Stomach (tissue), 9 donors: Measurements from ENCODE around the gene ZMYND15. TPM values are rescaled to one million over a fixed set of nuclear protein-coding genes. Genes with fewer than 3 reads are reported as not detected.

Experiments
- DNase-seq, 2 donors: peaks; one replicate each; pipeline versions ENCODE4 v3.0.0 to v3.0.0-alpha.2; 2013 to 2019
- H3K27ac ChIP-seq, 5 donors: fragments of 200-600 bp in 4 of 5; sonication (generic) in 4 of 5; one replicate each; pipeline ENCODE4 v1.5.1; 2013 to 2019; ENCODE audit warnings: mild to moderate bottlenecking in 1 of 5, moderate library complexity in 1 of 5
- H3K27me3 ChIP-seq, 3 donors: fragments of 200-600 bp; sonication (generic); one replicate each; pipeline ENCODE4 v1.5.1; 2017 to 2019; ENCODE audit warnings: mixed run types in 1 of 3
- H3K36me3 ChIP-seq, 4 donors: fragments of 200-600 bp; sonication (generic); 1 replicate in 3 of 4; 2 replicates in 1 of 4; pipeline ENCODE4 v1.5.1; 2016 to 2019
- H3K4me1 ChIP-seq, 4 donors: fragments of 200-600 bp; sonication (generic); one replicate each; pipeline ENCODE4 v1.5.1; 2016 to 2019
- H3K4me3 ChIP-seq, 4 donors: fragments of 200-600 bp; sonication (generic) in 3 of 4; one replicate each; pipeline ENCODE4 v1.5.1; 2016 to 2019; ENCODE audit warnings: mild to moderate bottlenecking in 1 of 4
- H3K9me3 ChIP-seq, 4 donors: fragments of 200-600 bp; sonication (generic); one replicate each; pipeline ENCODE4 v1.5.1; 2016 to 2019
- CTCF ChIP-seq, 7 experiments: fragments of 450-650 bp in 4 of 7; fragments of 200-600 bp in 3 of 7; sonication (generic) in 3 of 7; IDR thresholded peaks; one replicate each; pipeline ENCODE4 v1.5.1; 2016 to 2019; ENCODE audit warnings: antibody characterized with exemption in 7 of 7, control low read depth in 2 of 7, mild to moderate bottlenecking in 1 of 7
- EP300 ChIP-seq: sonication (generic); formaldehyde crosslinking; IDR thresholded peaks from one replicate; pipeline ENCODE4 v1.6.1; 2017; ENCODE audit warnings: antibody characterized with exemption
- POLR2A ChIP-seq, 4 donors: fragments of 450-650 bp; IDR thresholded peaks; one replicate each; pipeline ENCODE4 v1.6.1; 2016; ENCODE audit warnings: antibody characterized with exemption in 4 of 4, control low read depth in 2 of 4, mild to moderate bottlenecking in 1 of 4, moderate library complexity in 1 of 4
- POLR2AphosphoS5 ChIP-seq, 3 donors: sonication (generic); formaldehyde crosslinking; IDR thresholded peaks; one replicate each; pipeline ENCODE4 v1.6.1; 2016; ENCODE audit warnings: antibody characterized with exemption in 3 of 3
- WGBS, 5 donors: extraction: QIAGEN DNeasy Blood & Tissue Kit in 3 of 5; methylation state at CpG; one replicate each; pipeline versions ENCODE4 v1.1.5 to v1.1.7; 2013 to 2018; 5-methylcytosine and 5-hydroxymethylcytosine counted together
- intact Hi-C: fragments of 100-400 bp; cut with DNase I; formaldehyde crosslinking; loops from one replicate; pipeline ENCODE4 v1.15.1; 2023; ENCODE audit warnings: low total_unique reads
- polyA plus RNA-seq, 3 donors: library from polyadenylated mRNA; stranded (reverse); fragments of 200-250 nt; gene quantifications; one replicate each; pipeline ENCODE4 v1.2.3, GENCODE V29; 2013
- total RNA-seq, 5 donors: library from RNA; depleted of rRNA; stranded (reverse); fragments of >200 nt; gene quantifications; one replicate each; pipeline versions ENCODE4 v1.1.0 to v1.2.3, GENCODE V29; 2014 to 2016
- donor health status: healthy with polysubstance abuse.
- donor health status: Bipolar disorder and iron deficiency.
- donor health status: healthy.

The ZMYND15 gene
- total and polyA plus RNA-seq, 8 donors: 0.43 to 3.2 (median 1.8) TPM; not detected in 3

- H3K27me3 ChIP-seq: peaks cover 0 to 64% (median 8%) of the 10 kb centered on the region in 3 donors
- 65 to 74% (median 67%) methylated on average over 10 to 11 of the region's 11 CpGs for WGBS, 5 donors
- DNase-seq: peak in 1 of 2 donors; percentile 31
Measured at GRCh38 chr17:4780325-4780955, 40.8 kb downstream of the ZMYND15 start.

DNA sequence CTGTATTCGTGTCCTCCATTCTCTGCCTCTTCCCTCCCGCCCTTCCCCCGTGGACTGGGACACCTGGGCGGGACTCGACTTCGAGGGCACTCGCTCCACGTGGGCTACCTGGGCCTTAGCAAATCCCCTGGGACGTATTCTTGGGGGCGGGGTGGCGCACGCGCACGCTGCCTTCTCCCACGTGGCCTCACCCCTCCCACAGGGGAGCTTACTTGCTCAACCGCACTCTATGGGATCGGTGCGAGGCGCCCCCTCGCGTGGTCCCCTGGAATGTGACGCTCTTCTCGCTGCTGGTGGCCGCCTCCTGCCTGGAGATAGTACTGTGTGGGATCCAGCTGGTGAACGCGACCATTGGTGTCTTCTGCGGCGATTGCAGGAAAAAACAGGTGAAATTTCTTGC is 43.0 kb downstream of the ZMYND15 start:
- Histone ChIP-seq H3K9me3 (no peaks in the 10 kb centered on the region), H3K27me3 (peaks cover 0 to 82% (median 17%) of the 10 kb centered on the region in 3 donors), H3K27ac (no peak overlapping the region), H3K4me1 (peaks cover 24 to 30% (median 26%) of the 10 kb centered on the region in 4 donors), H3K36me3 (no peaks in the 10 kb centered on the region), H3K4me3 (no peak overlapping the region)
- TF ChIP-seq POLR2AphosphoS5 (IDR thresholded peaks at IDR 0.05): no peak
- no peak for TF ChIP-seq CTCF (IDR thresholded peaks at IDR 0.05)
- no peak for TF ChIP-seq POLR2A (IDR thresholded peaks at IDR 0.05)
- no peak for TF ChIP-seq EP300
- peak in 1 of 2 donors; percentile 28 for DNase-seq
- WGBS, 5 donors: 43 to 65% (median 52%) methylated on average over 25 to 28 of the region's 28 CpGs
- intact Hi-C loops: loop anchor here (10.0 kb wide), 2 partner anchors 48 to 78 kb away; partner anchors contain the start of genes CXCL16, MED11, PELP1 and ZMYND15

More at GRCh38 chr17:4780325-4780955, 40.8 kb downstream of the ZMYND15 start:
- no peak overlapping the region for H3K27ac ChIP-seq
- intact Hi-C loops: loop anchor here (10.0 kb wide), 2 partner anchors 46 to 76 kb away; partner anchors contain the start of genes CXCL16, MED11, PELP1 and ZMYND15
- H3K4me3 ChIP-seq: no peak overlapping the region
- H3K9me3 ChIP-seq: no peaks in the 10 kb centered on the region
- TF ChIP-seq EP300: no peak
- TF ChIP-seq POLR2AphosphoS5 (IDR thresholded peaks at IDR 0.05): no peak
- no peak for TF ChIP-seq POLR2A (IDR thresholded peaks at IDR 0.05)
- no peak for TF ChIP-seq CTCF (IDR thresholded peaks at IDR 0.05)
- no peaks in the 10 kb centered on the region for H3K36me3 ChIP-seq
- H3K4me1 ChIP-seq: peaks cover 2 to 8% (median 4%) of the 10 kb centered on the region in 4 donors

- Histone ChIP-seq H3K4me3 (peak overlapping the region; percentile 18 to 33 (median 32)), H3K9me3 (no peaks in the 10 kb centered on the region), H3K36me3 (no peaks in the 10 kb centered on the region), H3K4me1 (peaks cover 39 to 52% (median 46%) of the 10 kb centered on the region in 4 donors), H3K27ac (peak overlapping the region in 1 of 5 donors; percentile 1), H3K27me3 (peaks cover 0 to 67% (median 17%) of the 10 kb centered on the region in 3 donors)
- intact Hi-C loops: loop anchor here (5.0 to 10.0 kb wide), 3 partner anchors 51 to 97 kb away; partner anchors contain the start of genes CXCL16, MED11, PELP1 and ZMYND15
- peak in 1 of 2 donors; percentile 55 for DNase-seq
- WGBS, 5 donors: 14 to 27% (median 22%) methylated on average over 33 to 61 of the region's 61 CpGs
- TF ChIP-seq CTCF (IDR thresholded peaks at IDR 0.05) (no peak), EP300 (no peak), POLR2AphosphoS5 (IDR thresholded peaks at IDR 0.05) (no peak), POLR2A (IDR thresholded peaks at IDR 0.05) (no peak)
Measured at GRCh38 chr17:4785311-4786105, 45.9 kb downstream of the ZMYND15 start.

DNA sequence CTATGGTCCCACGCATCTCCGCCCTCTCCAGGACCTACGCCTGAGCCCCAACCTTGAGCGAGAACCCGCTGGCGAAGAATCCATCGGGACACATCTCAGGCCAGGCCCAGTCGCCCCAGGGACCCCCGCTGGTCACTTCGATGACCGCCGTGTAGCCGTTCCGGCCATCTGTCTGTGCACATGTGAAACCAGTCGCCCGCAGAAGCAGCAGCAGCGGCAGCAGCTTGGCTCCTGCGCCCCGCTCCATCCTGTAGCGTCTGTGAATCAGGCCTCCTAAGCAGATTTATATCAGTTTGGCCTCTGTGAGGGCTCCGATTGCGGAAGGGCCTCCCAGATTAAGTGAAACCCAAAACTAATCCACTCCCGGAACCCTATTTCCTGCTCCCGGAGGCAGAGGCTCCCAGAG is 46.5 kb downstream of the ZMYND15 start, which contains the start of gene VMO1:
VMO1 (minus strand) TSS at position 259 of the 406 bp plus-strand sequence; CDS start at position 247, 12 bp downstream.
- 1 to 12% (median 8%) methylated on average over 11 to 24 of the region's 24 CpGs for WGBS, 5 donors
- Histone ChIP-seq H3K9me3 (no peaks in the 10 kb centered on the region), H3K4me1 (peaks cover 39 to 58% (median 48%) of the 10 kb centered on the region in 4 donors), H3K4me3 (peak within 1 kb of the TSS; percentile 18 to 33 (median 32)), H3K27ac (peak within 1 kb of the TSS in 2 of 5 donors; percentile 1 to 37), H3K27me3 (peaks cover 0 to 61% (median 17%) of the 10 kb centered on the region in 3 donors), H3K36me3 (no peaks in the 10 kb centered on the region)
- peak in 1 of 2 donors; percentile 51 for DNase-seq
- intact Hi-C loops: loop anchor here (5.0 to 10.0 kb wide), 3 partner anchors 51 to 96 kb away; partner anchors contain the start of genes CXCL16, MED11, PELP1 and ZMYND15
- no peak for TF ChIP-seq CTCF (IDR thresholded peaks at IDR 0.05)
- TF ChIP-seq POLR2AphosphoS5 (IDR thresholded peaks at IDR 0.05): no peak
- no peak for TF ChIP-seq POLR2A (IDR thresholded peaks at IDR 0.05)
- TF ChIP-seq EP300: no peak
